ENCODE data around the gene ESRRG.
"Not testable (repeated sequence)": the region's sequence is repeated elsewhere in the genome, so short reads cannot be mapped to it uniquely, and the experiment has no call there.

ESRRG gene

DNA sequence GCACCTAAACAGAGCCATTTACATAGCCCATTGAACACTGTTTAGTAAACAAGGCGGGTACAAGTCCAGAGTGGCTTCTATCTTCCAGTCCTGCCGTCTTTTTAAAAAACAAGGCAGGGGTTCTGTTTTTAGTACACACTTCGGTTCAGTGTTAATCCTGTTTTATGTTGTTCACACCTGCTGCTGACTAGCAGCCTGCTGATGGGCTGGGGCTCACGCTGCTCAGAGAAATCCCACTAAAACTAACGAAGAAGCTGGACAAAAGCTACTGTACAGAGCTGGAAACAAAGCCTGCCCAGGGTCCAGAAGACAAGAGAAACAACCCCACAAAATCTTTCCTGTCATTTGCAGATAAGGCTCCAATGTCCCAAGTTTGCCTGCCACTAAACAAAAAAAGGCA lies 13.2 kb downstream of the ESRRG start:
- Histone ChIP-seq H3K4me1 (no peaks in the 10 kb centered on the region), H4K20me1 (no peaks in the 10 kb centered on the region), H3K4me3 (no peak overlapping the region), H3K27ac (no peak overlapping the region), H3K36me3 (no peaks in the 10 kb centered on the region), H3K4me2 (no peak overlapping the region), H3K9ac (no peak overlapping the region), H3K9me3 (no peaks in the 10 kb centered on the region), H3K27me3 (no peaks in the 10 kb centered on the region)
- no peak for TF ChIP-seq Cebpa-rat (IDR thresholded peaks at IDR 0.05)

DNA sequence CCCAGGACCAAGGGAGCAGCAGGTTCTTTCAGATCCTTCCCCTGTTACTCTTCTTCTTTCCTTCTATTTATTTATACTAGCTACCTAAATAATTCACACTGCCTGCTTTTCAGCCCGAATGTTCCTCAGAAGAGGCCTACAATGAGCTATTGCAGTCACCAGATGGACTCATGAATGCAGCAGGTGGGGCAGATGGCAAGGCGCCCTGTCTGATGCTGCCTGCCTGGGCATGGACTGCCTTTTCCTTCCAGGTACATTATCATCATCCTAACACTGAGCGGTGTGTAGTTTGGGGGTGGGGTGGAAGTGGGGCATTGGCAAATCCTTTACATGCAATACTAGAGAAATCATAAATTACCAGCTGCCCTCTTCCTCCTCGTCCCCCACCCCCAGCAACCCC lies 17.6 kb downstream of the ESRRG start:
- no peak overlapping the region for H3K4me2 ChIP-seq
- no peak overlapping the region for H3K27ac ChIP-seq
- no peaks in the 10 kb centered on the region for H3K27me3 ChIP-seq
- no peaks in the 10 kb centered on the region for H3K4me1 ChIP-seq
- H3K36me3 ChIP-seq, result no peaks in the 10 kb centered on the region
- H3K9ac ChIP-seq, result no peak overlapping the region
- H3K9me3 ChIP-seq, result no peaks in the 10 kb centered on the region
- no peaks in the 10 kb centered on the region for H4K20me1 ChIP-seq
- H3K4me3 ChIP-seq, result no peak overlapping the region
- no peak for TF ChIP-seq Cebpa-rat (IDR thresholded peaks at IDR 0.05)

DNA sequence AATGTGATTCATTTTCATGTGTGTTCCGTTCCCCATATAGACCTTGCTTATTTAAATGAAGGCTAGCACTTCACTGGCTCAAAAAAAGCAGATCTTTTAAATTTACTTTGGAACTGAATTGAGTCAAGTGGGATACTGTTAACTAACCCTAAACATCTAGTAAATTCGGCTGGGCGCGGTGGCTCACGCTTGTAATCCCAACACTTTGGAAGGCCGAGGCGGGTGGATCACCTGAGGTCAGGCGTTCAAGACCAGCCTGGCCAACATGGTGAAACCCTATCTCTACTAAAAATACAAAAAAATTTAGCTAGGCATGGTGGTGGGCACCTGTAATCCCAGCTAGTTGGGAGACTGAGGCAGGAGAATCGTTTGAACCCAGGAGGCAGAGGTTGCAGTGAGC lies 19.2 kb downstream of the ESRRG start:
- H3K4me1 ChIP-seq, H4K20me1 ChIP-seq: not testable (repeated sequence)

DNA sequence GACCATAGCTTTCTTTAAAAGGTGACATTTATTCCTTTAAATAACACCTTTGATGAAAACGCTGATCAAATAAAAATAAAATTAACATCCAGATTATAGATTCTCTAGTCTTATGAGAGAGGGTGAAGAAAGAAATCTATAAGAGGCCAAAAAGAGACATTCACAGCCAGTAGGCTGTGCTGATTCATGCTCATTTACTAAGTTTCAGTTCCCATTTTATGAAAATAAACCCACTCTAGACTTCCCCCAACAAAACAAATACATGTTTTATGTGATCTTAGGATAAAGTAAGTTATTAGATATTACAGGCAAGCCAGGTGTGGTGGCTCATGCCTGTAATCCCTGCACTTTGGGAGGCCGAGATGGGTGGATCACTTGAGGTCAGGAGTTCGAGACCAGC lies 21.1 kb downstream of the ESRRG start:
- Histone ChIP-seq H3K27ac (no peak overlapping the region), H3K4me3 (no peak overlapping the region), H3K9me3 (no peaks in the 10 kb centered on the region), H3K9ac (no peak overlapping the region), H4K20me1 (no peaks in the 10 kb centered on the region), H3K27me3 (no peaks in the 10 kb centered on the region), H3K4me1 (no peaks in the 10 kb centered on the region), H3K36me3 (no peaks in the 10 kb centered on the region), H3K4me2 (no peak overlapping the region)
- no peak for TF ChIP-seq Cebpa-rat (IDR thresholded peaks at IDR 0.05)

More for the DNA sequence above, 19.2 kb downstream of the ESRRG start:
- not testable (repeated sequence) for H3K36me3 ChIP-seq, H3K4me3 ChIP-seq, H3K4me2 ChIP-seq, H3K9ac ChIP-seq, H3K27ac ChIP-seq, H3K9me3 ChIP-seq, H3K27me3 ChIP-seq

DNA sequence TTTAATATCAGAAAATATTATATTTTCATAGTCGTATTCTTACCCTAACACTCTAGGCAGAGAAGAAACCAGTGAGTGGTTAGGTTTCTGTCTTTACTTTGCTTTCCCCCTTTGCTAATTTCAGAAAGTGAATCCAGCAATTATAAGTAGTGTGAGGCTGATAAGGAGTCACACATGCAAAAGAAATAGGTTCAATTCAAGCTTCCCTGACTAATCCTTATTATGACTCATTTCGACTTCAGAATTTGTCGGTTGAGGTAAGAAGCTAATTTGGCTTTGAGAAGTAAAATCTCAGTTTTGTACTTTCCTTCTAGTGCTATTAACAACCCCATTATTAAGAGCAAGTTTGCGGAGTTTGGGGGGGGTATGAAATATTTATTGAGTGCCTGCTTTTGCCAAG lies 22.4 kb downstream of the ESRRG start:
- no peak for TF ChIP-seq Cebpa-rat (IDR thresholded peaks at IDR 0.05)
- no peak overlapping the region for H3K4me3 ChIP-seq
- H3K27ac ChIP-seq, result no peak overlapping the region
- no peaks in the 10 kb centered on the region for H3K27me3 ChIP-seq
- H3K4me2 ChIP-seq, result no peak overlapping the region
- no peak overlapping the region for H3K9ac ChIP-seq
- no peaks in the 10 kb centered on the region for H3K36me3 ChIP-seq
- H3K9me3 ChIP-seq, result no peaks in the 10 kb centered on the region
- no peaks in the 10 kb centered on the region for H3K4me1 ChIP-seq
- no peaks in the 10 kb centered on the region for H4K20me1 ChIP-seq

- Histone ChIP-seq H3K27me3 (no peaks in the 10 kb centered on the region), H4K20me1 (no peaks in the 10 kb centered on the region), H3K36me3 (no peaks in the 10 kb centered on the region), H3K4me1 (no peaks in the 10 kb centered on the region), H3K9me3 (no peaks in the 10 kb centered on the region), H3K4me2 (no peak overlapping the region), H3K9ac (no peak overlapping the region), H3K27ac (no peak overlapping the region), H3K4me3 (no peak overlapping the region)
- no peak for TF ChIP-seq Cebpa-rat (IDR thresholded peaks at IDR 0.05)
Measured at GRCh38 chr1:216691710-216692109, 31.5 kb downstream of the ESRRG start.

DNA sequence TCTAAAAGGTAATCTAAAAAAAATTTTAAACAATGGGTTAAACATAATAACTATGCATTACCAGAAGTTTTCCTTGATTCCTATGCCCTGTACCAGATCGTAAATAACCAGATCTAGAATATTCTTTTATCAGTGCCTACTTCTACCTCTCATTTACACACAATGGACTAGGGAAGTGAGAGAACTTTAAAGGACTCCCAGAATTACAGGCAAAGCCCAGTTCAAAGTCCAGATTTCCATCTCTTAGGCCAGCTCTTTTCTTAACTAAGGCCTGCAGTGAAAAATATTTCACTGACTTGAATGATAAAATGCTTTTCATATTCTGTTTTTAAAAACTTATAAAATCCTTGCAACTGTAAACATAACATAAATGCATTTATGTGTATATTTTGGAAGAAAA lies 32.6 kb downstream of the ESRRG start:
- Histone ChIP-seq H3K9ac (no peak overlapping the region), H3K4me2 (no peak overlapping the region), H3K27ac (no peak overlapping the region), H4K20me1 (no peaks in the 10 kb centered on the region), H3K27me3 (no peaks in the 10 kb centered on the region), H3K4me3 (no peak overlapping the region), H3K36me3 (no peaks in the 10 kb centered on the region), H3K4me1 (no peaks in the 10 kb centered on the region), H3K9me3 (no peaks in the 10 kb centered on the region)
- TF ChIP-seq Cebpa-rat (IDR thresholded peaks at IDR 0.05), result no peak

DNA sequence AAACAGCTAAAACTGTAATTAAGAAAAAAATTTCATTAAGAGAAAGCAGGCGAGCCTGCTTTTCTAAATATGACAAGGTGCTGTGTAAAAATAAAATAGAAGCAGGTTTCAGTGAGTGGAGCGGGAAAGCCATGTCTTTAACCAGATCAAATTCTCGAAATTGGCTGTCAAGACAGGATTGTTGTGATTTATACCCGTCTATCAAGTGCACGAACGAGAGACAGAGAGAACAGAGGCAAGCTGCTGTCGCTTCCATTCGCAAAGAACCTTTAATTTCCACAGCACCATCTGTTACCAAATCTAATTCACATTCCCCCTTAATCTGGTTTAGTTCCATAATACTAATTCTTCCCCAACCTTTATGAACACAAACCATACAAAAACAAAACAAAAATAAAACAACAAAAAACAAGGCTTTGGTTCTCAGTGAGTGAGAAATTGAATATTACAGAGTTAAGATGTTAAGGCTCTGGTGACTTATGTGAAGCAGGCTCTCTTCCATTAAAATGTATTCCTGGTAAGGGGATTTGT lies 35.0 kb downstream of the ESRRG start:
- Histone ChIP-seq H4K20me1 (no peaks in the 10 kb centered on the region), H3K4me2 (no peak overlapping the region), H3K4me3 (no peak overlapping the region), H3K27ac (no peak overlapping the region), H3K9ac (no peak overlapping the region), H3K36me3 (no peaks in the 10 kb centered on the region), H3K9me3 (no peaks in the 10 kb centered on the region), H3K27me3 (no peaks in the 10 kb centered on the region), H3K4me1 (no peaks in the 10 kb centered on the region)
- TF ChIP-seq Cebpa-rat (IDR thresholded peaks at IDR 0.05), result no peak

DNA sequence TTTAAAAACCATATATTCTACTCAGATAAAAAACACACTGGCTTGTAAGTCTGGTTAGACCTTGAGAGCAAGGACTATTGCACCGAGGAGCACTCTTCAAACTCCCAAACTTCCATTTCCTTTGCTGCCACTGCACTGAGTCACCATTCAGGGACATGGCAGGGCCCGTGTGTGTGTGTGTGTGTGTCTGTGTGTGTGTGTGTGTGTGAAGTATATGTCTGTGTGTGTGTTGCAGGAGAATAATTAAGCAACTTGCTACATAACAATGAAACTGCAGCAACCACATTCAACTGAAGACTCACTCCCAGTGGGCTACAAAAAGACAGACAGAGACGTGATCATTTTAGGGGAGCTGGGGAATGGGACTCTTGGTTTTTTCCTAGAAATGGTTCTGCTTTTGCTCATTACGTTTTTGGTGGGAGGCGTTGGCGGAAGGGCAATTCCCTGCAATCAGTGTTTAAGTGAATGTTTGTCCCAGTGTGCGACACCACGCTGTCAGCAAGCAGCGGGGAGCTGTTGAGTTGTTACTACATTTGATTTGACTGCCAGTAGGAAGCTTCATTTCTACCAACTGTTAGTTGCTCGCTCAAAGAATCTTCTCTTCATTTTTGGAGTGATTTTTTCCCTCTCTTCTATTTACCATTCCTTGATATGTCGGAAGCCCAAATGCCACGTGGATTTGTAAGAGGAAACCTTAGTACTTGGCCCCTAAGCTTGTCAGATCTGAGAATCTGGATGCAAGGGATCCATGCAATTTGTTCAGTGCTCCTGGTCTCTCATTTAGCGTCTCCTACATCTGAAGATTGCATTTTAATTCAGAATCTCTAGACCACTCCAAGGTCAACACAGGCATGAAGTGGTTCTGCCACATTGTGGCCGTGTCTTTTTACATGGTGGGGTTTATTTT lies 36.1 kb downstream of the ESRRG start:
- H3K9ac ChIP-seq, result no peak overlapping the region
- no peaks in the 10 kb centered on the region for H3K4me1 ChIP-seq
- H3K4me2 ChIP-seq, result no peak overlapping the region
- no peak overlapping the region for H3K27ac ChIP-seq
- H3K9me3 ChIP-seq, result no peaks in the 10 kb centered on the region
- no peak for TF ChIP-seq Cebpa-rat (IDR thresholded peaks at IDR 0.05)
- no peaks in the 10 kb centered on the region for H4K20me1 ChIP-seq
- no peaks in the 10 kb centered on the region for H3K36me3 ChIP-seq
- no peak overlapping the region for H3K4me3 ChIP-seq
- no peaks in the 10 kb centered on the region for H3K27me3 ChIP-seq

DNA sequence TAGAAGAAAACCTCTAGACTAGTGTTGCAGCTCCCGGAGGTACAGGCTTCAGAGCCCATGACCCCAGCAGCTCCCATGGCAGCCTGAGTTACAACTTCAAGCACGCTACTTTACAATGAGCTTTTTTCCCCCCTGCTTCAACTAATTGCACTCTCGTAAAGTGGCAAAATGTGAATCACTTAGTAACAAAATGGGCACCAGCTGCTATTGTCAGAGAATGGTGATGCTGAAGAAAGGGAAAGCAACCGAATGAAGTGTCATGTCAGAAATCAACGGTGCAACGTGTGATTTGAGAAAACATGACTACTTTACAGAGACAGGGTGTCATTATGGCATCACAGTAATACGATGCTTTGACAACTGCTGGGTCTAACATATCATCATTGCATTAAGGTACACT lies 40.5 kb downstream of the ESRRG start:
- Histone ChIP-seq H4K20me1 (no peaks in the 10 kb centered on the region), H3K9ac (no peak overlapping the region), H3K4me2 (no peak overlapping the region), H3K4me3 (no peak overlapping the region), H3K9me3 (no peaks in the 10 kb centered on the region), H3K27me3 (no peaks in the 10 kb centered on the region), H3K36me3 (no peaks in the 10 kb centered on the region), H3K4me1 (no peaks in the 10 kb centered on the region), H3K27ac (no peak overlapping the region)
- no peak for TF ChIP-seq Cebpa-rat (IDR thresholded peaks at IDR 0.05)

Data from BLaER1 (cell line).